Measurements from ENCODE around the gene CBFA2T3.

CBFA2T3 gene

DNA sequence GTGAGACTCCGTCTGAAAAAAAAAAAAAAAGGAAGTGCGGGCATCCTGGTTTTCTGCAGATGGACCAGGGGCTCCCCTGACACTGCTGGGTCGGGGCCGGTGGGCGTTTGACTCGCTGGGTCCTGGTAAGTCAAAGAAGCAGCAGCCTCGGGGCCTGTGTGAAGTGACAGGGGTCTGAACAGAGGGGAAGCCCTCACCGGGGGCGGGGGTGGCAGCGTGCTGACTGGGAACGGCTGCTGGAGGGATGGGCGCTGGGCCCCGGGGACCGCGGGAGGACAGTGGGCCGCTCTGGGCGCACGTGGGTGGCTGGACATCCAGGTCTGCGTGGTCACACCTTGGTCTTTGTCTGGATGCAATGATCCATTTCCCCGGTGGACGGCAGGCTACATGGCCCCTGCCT, 128.4 kb downstream of the CBFA2T3 start:
- TF ChIP-seq TAF1 (IDR thresholded peaks at IDR 0.05; ENCODE audit: borderline replicate concordance, insufficient read depth, low read length) (no peak), FOXP2 (optimal IDR thresholded peaks at IDR 0.05; ENCODE audit: borderline replicate concordance, extremely low read depth, extremely low read length, insufficient read depth) (no peak), SIN3A (IDR thresholded peaks at IDR 0.05; ENCODE audit: borderline replicate concordance, insufficient read depth, low read length) (no peak)
- TF ChIP-seq, protein P1, sequence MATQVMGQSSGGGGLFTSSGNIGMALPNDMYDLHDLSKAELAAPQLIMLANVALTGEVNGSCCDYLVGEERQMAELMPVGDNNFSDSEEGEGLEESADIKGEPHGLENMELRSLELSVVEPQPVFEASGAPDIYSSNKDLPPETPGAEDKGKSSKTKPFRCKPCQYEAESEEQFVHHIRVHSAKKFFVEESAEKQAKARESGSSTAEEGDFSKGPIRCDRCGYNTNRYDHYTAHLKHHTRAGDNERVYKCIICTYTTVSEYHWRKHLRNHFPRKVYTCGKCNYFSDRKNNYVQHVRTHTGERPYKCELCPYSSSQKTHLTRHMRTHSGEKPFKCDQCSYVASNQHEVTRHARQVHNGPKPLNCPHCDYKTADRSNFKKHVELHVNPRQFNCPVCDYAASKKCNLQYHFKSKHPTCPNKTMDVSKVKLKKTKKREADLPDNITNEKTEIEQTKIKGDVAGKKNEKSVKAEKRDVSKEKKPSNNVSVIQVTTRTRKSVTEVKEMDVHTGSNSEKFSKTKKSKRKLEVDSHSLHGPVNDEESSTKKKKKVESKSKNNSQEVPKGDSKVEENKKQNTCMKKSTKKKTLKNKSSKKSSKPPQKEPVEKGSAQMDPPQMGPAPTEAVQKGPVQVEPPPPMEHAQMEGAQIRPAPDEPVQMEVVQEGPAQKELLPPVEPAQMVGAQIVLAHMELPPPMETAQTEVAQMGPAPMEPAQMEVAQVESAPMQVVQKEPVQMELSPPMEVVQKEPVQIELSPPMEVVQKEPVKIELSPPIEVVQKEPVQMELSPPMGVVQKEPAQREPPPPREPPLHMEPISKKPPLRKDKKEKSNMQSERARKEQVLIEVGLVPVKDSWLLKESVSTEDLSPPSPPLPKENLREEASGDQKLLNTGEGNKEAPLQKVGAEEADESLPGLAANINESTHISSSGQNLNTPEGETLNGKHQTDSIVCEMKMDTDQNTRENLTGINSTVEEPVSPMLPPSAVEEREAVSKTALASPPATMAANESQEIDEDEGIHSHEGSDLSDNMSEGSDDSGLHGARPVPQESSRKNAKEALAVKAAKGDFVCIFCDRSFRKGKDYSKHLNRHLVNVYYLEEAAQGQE (IDR thresholded peaks at IDR 0.05; ENCODE audit: insufficient read depth in 1 of 2, low read depth in 2 of 2, low read length in 2 of 2) = no peak

GRCh38 chr16:88847654-88848053, 129.4 kb downstream of the CBFA2T3 start:
- TF ChIP-seq, protein P1 (IDR thresholded peaks at IDR 0.05; ENCODE audit: insufficient read depth in 1 of 2, low read depth in 2 of 2, low read length in 2 of 2) = no peak
- TF ChIP-seq TAF1 (IDR thresholded peaks at IDR 0.05; ENCODE audit: borderline replicate concordance, insufficient read depth, low read length) = no peak
- no peak for TF ChIP-seq SIN3A (IDR thresholded peaks at IDR 0.05; ENCODE audit: borderline replicate concordance, insufficient read depth, low read length)
- no peak for TF ChIP-seq FOXP2 (optimal IDR thresholded peaks at IDR 0.05; ENCODE audit: borderline replicate concordance, extremely low read depth, extremely low read length, insufficient read depth)
- no peak for TF ChIP-seq POLR2AphosphoS5 (IDR thresholded peaks at IDR 0.05; ENCODE audit: low read depth, low read length)

- TF ChIP-seq FOXP2 (optimal IDR thresholded peaks at IDR 0.05; ENCODE audit: borderline replicate concordance, extremely low read depth, extremely low read length, insufficient read depth) = no peak
- TF ChIP-seq SIN3A (IDR thresholded peaks at IDR 0.05; ENCODE audit: borderline replicate concordance, insufficient read depth, low read length) = no peak
- TF ChIP-seq, protein P1 (IDR thresholded peaks at IDR 0.05; ENCODE audit: insufficient read depth in 1 of 2, low read depth in 2 of 2, low read length in 2 of 2) = no peak
- TF ChIP-seq TAF1 (IDR thresholded peaks at IDR 0.05; ENCODE audit: borderline replicate concordance, insufficient read depth, low read length) = no peak
- no peak for TF ChIP-seq POLR2AphosphoS5 (IDR thresholded peaks at IDR 0.05; ENCODE audit: low read depth, low read length)
Measured at GRCh38 chr16:88846088-88846487, 130.9 kb downstream of the CBFA2T3 start.

DNA sequence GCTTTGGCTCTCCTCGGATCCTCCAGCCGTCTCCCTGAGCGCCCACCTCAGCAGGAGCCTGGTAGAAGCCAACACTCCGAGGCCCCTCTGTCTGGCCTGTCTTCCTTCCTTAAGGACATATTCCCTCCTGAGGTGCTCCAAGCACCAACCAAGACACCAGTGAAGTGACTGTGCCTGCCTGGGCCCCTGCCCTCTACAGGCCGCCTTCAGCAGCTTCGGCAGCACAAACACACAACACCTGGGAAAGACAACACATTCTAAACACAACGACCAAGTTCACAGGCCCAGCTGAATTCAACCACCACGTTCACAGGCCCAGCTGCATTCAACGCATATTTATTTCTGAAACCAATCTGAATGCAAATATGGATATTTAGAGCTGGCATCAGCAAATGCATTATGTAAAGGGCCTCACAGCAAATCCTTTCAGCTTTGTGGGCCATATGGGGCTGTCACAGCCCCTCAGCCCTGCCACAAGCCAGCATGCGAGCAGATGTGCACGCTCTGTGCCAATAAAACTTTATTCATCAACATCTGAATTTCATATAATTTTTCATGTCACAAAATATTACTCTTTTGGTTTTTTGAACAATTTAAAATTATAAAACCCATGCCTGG, 132.5 kb downstream of the CBFA2T3 start:
- no peak for TF ChIP-seq TAF1 (IDR thresholded peaks at IDR 0.05; ENCODE audit: borderline replicate concordance, insufficient read depth, low read length)
- TF ChIP-seq FOXP2 (optimal IDR thresholded peaks at IDR 0.05; ENCODE audit: borderline replicate concordance, extremely low read depth, extremely low read length, insufficient read depth) = no peak
- no peak for TF ChIP-seq POLR2AphosphoS5 (IDR thresholded peaks at IDR 0.05; ENCODE audit: low read depth, low read length)
- TF ChIP-seq, protein P1 (IDR thresholded peaks at IDR 0.05; ENCODE audit: insufficient read depth in 1 of 2, low read depth in 2 of 2, low read length in 2 of 2) = no peak
- no peak for TF ChIP-seq SIN3A (IDR thresholded peaks at IDR 0.05; ENCODE audit: borderline replicate concordance, insufficient read depth, low read length)
